ENCODE data around the gene RARRES1. TPM values are rescaled to one million over a fixed set of nuclear protein-coding genes. Genes with fewer than 3 reads are reported as not detected.
A peak's percentile ranks its signal among the peaks of the same experiment; 100 is the strongest.

The RARRES1 gene
- 65.8 TPM for total RNA-seq
- long read RNA-seq, transcript RARRES1-201 (6 exons, 1,952 nt) = major isoform, 144 of 190 reads
- long read RNA-seq, partial matches to known transcripts = 7 of 190 reads
- long read RNA-seq, other reads (novel, unspliced or antisense) = 36 of 190 reads

- Histone ChIP-seq H3K27ac (peak within 1 kb of the TSS; percentile 79), H3K9me3 (no peaks in the 10 kb centered on the region), H3K4me1 (peaks cover 36% of the 10 kb centered on the region), H3K36me3 (no peaks in the 10 kb centered on the region), H3K27me3 (ENCODE audit: low read depth) (no peaks in the 10 kb centered on the region), H3K4me3 (peak within 1 kb of the TSS; percentile 73)
- ATAC-seq (peak; percentile 87 to 90), DNase-seq (peak; percentile 87)
- TF ChIP-seq CTCF (IDR thresholded peaks at IDR 0.05) = no peak
- intact Hi-C loops (cut with DNase I) = no loop called here
Observed at GRCh38 chr3:158731938-158732855, at the start of gene RARRES1. RARRES1 (minus strand) TSS chr3:158732457; CDS start chr3:158732415, 42 bp downstream.

GRCh38 chr3:158781849-158782248, 49.6 kb upstream of the RARRES1 start:
- H3K9me3 ChIP-seq = no peaks in the 10 kb centered on the region
- H3K27ac ChIP-seq = no peak overlapping the region
- H3K27me3 ChIP-seq (ENCODE audit: low read depth) = no peaks in the 10 kb centered on the region
- no peak overlapping the region for H3K4me3 ChIP-seq
- no peak for TF ChIP-seq CTCF (IDR thresholded peaks at IDR 0.05)
- intact Hi-C loops (cut with DNase I) = no loop called here
- peaks cover 14% of the 10 kb centered on the region for H3K4me1 ChIP-seq
- no peaks in the 10 kb centered on the region for H3K36me3 ChIP-seq
- ATAC-seq (no peak), DNase-seq (no peak)

GRCh38 chr3:158781191-158781590, 48.9 kb upstream of the RARRES1 start:
- H3K4me3 ChIP-seq = no peak overlapping the region
- H3K27ac ChIP-seq = no peak overlapping the region
- intact Hi-C loops (cut with DNase I) = no loop called here
- ATAC-seq (no peak), DNase-seq (no peak)
- H3K36me3 ChIP-seq = no peaks in the 10 kb centered on the region
- no peaks in the 10 kb centered on the region for H3K9me3 ChIP-seq
- TF ChIP-seq CTCF (IDR thresholded peaks at IDR 0.05) = no peak
- H3K4me1 ChIP-seq = peaks cover 19% of the 10 kb centered on the region
- no peaks in the 10 kb centered on the region for H3K27me3 ChIP-seq (ENCODE audit: low read depth)

GRCh38 chr3:158780766-158781165, 48.5 kb upstream of the RARRES1 start:
- H3K9me3 ChIP-seq = no peaks in the 10 kb centered on the region
- no peaks in the 10 kb centered on the region for H3K36me3 ChIP-seq
- DNase-seq = no peak
- ATAC-seq = peak in 1 of 2 donors; percentile 23
- H3K27me3 ChIP-seq (ENCODE audit: low read depth) = no peaks in the 10 kb centered on the region
- H3K4me3 ChIP-seq = no peak overlapping the region
- intact Hi-C loops (cut with DNase I) = no loop called here
- H3K4me1 ChIP-seq = peaks cover 23% of the 10 kb centered on the region
- no peak for TF ChIP-seq CTCF (IDR thresholded peaks at IDR 0.05)
- no peak overlapping the region for H3K27ac ChIP-seq

GRCh38 chr3:158777161-158777873, 45.1 kb upstream of the RARRES1 start:
- ATAC-seq (peak in 1 of 2 donors; percentile 44), DNase-seq (no peak)
- intact Hi-C loops (cut with DNase I) = no loop called here
- Histone ChIP-seq H3K36me3 (no peaks in the 10 kb centered on the region), H3K4me3 (no peak overlapping the region), H3K9me3 (no peaks in the 10 kb centered on the region), H3K27me3 (ENCODE audit: low read depth) (no peaks in the 10 kb centered on the region), H3K4me1 (peaks cover 54% of the 10 kb centered on the region), H3K27ac (peak overlapping the region; percentile 14)
- no peak for TF ChIP-seq CTCF (IDR thresholded peaks at IDR 0.05)
